ENCODE measurements around the gene AIF1L. TPM values are rescaled to one million over a fixed set of nuclear protein-coding genes. Genes with fewer than 3 reads are reported as not detected.
"Not testable (repeated sequence)": the region's sequence is repeated elsewhere in the genome, so short reads cannot be mapped to it uniquely, and the experiment has no call there.

Gene AIF1L
- total and polyA plus RNA-seq, 2 experiments from 2014 or later, result 0.28 TPM; not detected in 1

GRCh38 chr9:131097126-131097947 lies 1.0 kb downstream of the AIF1L start:
- Histone ChIP-seq H3K27me3 (replicated peaks; ENCODE audit: insufficient read depth) (peaks cover 35% of the 10 kb centered on the region), H4K20me1 (ENCODE audit: insufficient read depth) (no peaks in the 10 kb centered on the region), H3K4me3 (no peak overlapping the region), H3K4me2 (ENCODE audit: unreplicated experiment) (no peak overlapping the region), H2AFZ (peak overlapping the region; percentile 56; the same call in 1 of the 2 replicates), H3K27ac (no peak overlapping the region), H3F3A (ENCODE audit: insufficient read depth) (no peaks in the 10 kb centered on the region), H3K9me2 (ENCODE audit: insufficient read depth) (no peaks in the 10 kb centered on the region), H3K4me1 (ENCODE audit: insufficient read depth) (no peaks in the 10 kb centered on the region; the same call in 1 of the 2 replicates), H3K79me2 (ENCODE audit: insufficient read depth) (no peaks in the 10 kb centered on the region), H3K9ac (no peak overlapping the region), H3K9me3 (ENCODE audit: low read depth) (no peaks in the 10 kb centered on the region), H3K36me3 (ENCODE audit: low read depth) (no peaks in the 10 kb centered on the region)
- in situ Hi-C loops (cut with MboI), result no loop called here
- DNase-seq, result no peak
- WGBS, 2 experiments (ENCODE audit: low coverage in 1 of 2, low lambda C conversion rate in 2 of 2, missing lambda C conversion rate in 2 of 2), result 36 to 37% methylated on average over 19 of the region's 19 CpGs
- no peak for TF ChIP-seq EZH2phosphoT487 (IDR thresholded peaks at IDR 0.05; ENCODE audit: insufficient read depth, low read depth)
- TF ChIP-seq EZH2 (IDR thresholded peaks at IDR 0.05; ENCODE audit: insufficient read depth, poor library complexity, severe bottlenecking), result peak; percentile 35

DNA sequence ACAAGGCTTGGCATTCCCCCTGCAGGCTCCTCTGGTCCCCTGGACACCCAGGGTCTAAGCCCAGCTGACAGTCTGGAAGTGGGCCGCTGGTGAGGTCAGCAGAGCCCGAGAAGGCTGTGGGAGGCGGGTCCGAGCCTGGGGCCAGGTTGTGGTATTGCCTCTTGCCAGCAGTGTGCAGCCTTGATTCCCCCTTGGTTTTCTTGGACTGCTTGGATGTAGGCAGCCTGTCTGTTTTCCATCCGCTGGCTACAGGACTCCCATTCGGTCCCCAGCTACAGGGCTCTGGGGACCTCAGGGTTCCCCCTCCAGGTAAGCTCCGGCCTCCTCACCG lies 1.6 kb downstream of the AIF1L start:
- no peaks in the 10 kb centered on the region; the same call in 1 of the 2 replicates for H3K4me1 ChIP-seq (ENCODE audit: insufficient read depth)
- H2AFZ ChIP-seq, result no peak overlapping the region
- no peaks in the 10 kb centered on the region for H3K9me3 ChIP-seq (ENCODE audit: low read depth)
- H3K79me2 ChIP-seq (ENCODE audit: insufficient read depth), result no peaks in the 10 kb centered on the region
- no peaks in the 10 kb centered on the region for H4K20me1 ChIP-seq (ENCODE audit: insufficient read depth)
- TF ChIP-seq EZH2phosphoT487 (IDR thresholded peaks at IDR 0.05; ENCODE audit: insufficient read depth, low read depth), result no peak
- TF ChIP-seq EZH2 (IDR thresholded peaks at IDR 0.05; ENCODE audit: insufficient read depth, poor library complexity, severe bottlenecking), result no peak
- 82 to 83% methylated on average over 8 of the region's 8 CpGs for WGBS, 2 experiments (ENCODE audit: low coverage in 1 of 2, low lambda C conversion rate in 2 of 2, missing lambda C conversion rate in 2 of 2)
- no peaks in the 10 kb centered on the region for H3K36me3 ChIP-seq (ENCODE audit: low read depth)
- H3K9me2 ChIP-seq (ENCODE audit: insufficient read depth), result no peaks in the 10 kb centered on the region
- no peak for DNase-seq
- peaks cover 35% of the 10 kb centered on the region for H3K27me3 ChIP-seq (replicated peaks; ENCODE audit: insufficient read depth)
- no peak overlapping the region for H3K4me3 ChIP-seq
- in situ Hi-C loops (cut with MboI), result no loop called here
- no peaks in the 10 kb centered on the region for H3F3A ChIP-seq (ENCODE audit: insufficient read depth)
- H3K27ac ChIP-seq, result no peak overlapping the region
- H3K4me2 ChIP-seq (ENCODE audit: unreplicated experiment), result no peak overlapping the region
- no peak overlapping the region for H3K9ac ChIP-seq

- DNase-seq, result no peak
- 78 to 81% methylated on average over 12 to 13 of the region's 13 CpGs for WGBS, 2 experiments (ENCODE audit: low coverage in 1 of 2, low lambda C conversion rate in 2 of 2, missing lambda C conversion rate in 2 of 2)
Observed at GRCh38 chr9:131098391-131099101, 2.2 kb downstream of the AIF1L start.

DNA sequence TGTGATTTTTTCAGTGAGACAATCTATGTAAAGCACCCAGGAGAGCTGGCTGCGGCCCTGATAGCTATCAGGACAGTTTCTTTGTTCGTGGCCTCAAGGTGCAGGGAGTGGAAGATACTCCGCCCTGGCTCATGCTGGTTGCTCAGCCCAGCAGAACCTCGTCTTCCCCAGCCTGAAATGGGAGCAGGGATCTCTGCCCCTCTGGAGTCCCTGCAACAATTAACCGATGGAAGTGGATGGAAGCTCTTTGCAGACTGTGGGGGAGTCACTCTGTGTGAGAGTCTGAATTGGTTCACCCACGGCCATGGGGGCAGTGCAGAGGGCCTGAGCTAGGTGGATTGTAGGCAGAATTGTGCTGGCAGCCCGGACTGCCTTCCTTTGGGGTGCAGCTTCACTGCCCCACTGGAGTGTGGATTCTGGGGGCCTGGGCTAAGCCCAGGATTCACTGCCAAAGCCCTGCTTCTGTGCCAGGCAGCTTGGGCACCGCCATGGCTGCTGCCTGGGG lies 2.8 kb downstream of the AIF1L start:
- Histone ChIP-seq H2AFZ (no peak overlapping the region), H3K9ac (no peak overlapping the region)

More at GRCh38 chr9:131098391-131099101, 2.2 kb downstream of the AIF1L start:
- no peaks in the 10 kb centered on the region for H4K20me1 ChIP-seq (ENCODE audit: insufficient read depth)
- H2AFZ ChIP-seq, result no peak overlapping the region
- in situ Hi-C loops (cut with MboI), result no loop called here
- no peaks in the 10 kb centered on the region for H3K79me2 ChIP-seq (ENCODE audit: insufficient read depth)
- H3K4me1 ChIP-seq (ENCODE audit: insufficient read depth), result no peaks in the 10 kb centered on the region; the same call in 1 of the 2 replicates
- no peaks in the 10 kb centered on the region for H3K9me2 ChIP-seq (ENCODE audit: insufficient read depth)
- no peaks in the 10 kb centered on the region for H3F3A ChIP-seq (ENCODE audit: insufficient read depth)
- no peak overlapping the region for H3K4me3 ChIP-seq
- H3K36me3 ChIP-seq (ENCODE audit: low read depth), result no peaks in the 10 kb centered on the region
- H3K9ac ChIP-seq, result no peak overlapping the region
- H3K9me3 ChIP-seq (ENCODE audit: low read depth), result no peaks in the 10 kb centered on the region
- H3K27ac ChIP-seq, result no peak overlapping the region
- H3K4me2 ChIP-seq (ENCODE audit: unreplicated experiment), result no peak overlapping the region
- peaks cover 35% of the 10 kb centered on the region for H3K27me3 ChIP-seq (replicated peaks; ENCODE audit: insufficient read depth)
- no peak for TF ChIP-seq EZH2phosphoT487 (IDR thresholded peaks at IDR 0.05; ENCODE audit: insufficient read depth, low read depth)
- TF ChIP-seq EZH2 (IDR thresholded peaks at IDR 0.05; ENCODE audit: insufficient read depth, poor library complexity, severe bottlenecking), result no peak

GRCh38 chr9:131099845-131100244 lies 3.5 kb downstream of the AIF1L start:
- H4K20me1 ChIP-seq (ENCODE audit: insufficient read depth); H3K9me3 ChIP-seq (ENCODE audit: low read depth); H3K27ac ChIP-seq; H3K36me3 ChIP-seq (ENCODE audit: low read depth); H3K4me3 ChIP-seq; H3K4me2 ChIP-seq (ENCODE audit: unreplicated experiment); H3K79me2 ChIP-seq (ENCODE audit: insufficient read depth); H3K4me1 ChIP-seq (ENCODE audit: insufficient read depth); in situ Hi-C loops (cut with MboI); H3F3A ChIP-seq (ENCODE audit: insufficient read depth); H3K9ac ChIP-seq; H2AFZ ChIP-seq; H3K9me2 ChIP-seq (ENCODE audit: insufficient read depth); DNase-seq: not testable (repeated sequence)
- H3K27me3 ChIP-seq (replicated peaks; ENCODE audit: insufficient read depth), result peaks cover 29% of the 10 kb centered on the region
- WGBS, 2 experiments (ENCODE audit: low coverage in 1 of 2, low lambda C conversion rate in 2 of 2, missing lambda C conversion rate in 2 of 2), result 81 to 94% methylated on average over 8 of the region's 8 CpGs

More for the DNA sequence above, 2.8 kb downstream of the AIF1L start:
- peaks cover 30% of the 10 kb centered on the region for H3K27me3 ChIP-seq (replicated peaks; ENCODE audit: insufficient read depth)
- no peaks in the 10 kb centered on the region for H3K9me2 ChIP-seq (ENCODE audit: insufficient read depth)
- no peak for DNase-seq
- no peak overlapping the region for H3K4me2 ChIP-seq (ENCODE audit: unreplicated experiment)
- TF ChIP-seq EZH2 (IDR thresholded peaks at IDR 0.05; ENCODE audit: insufficient read depth, poor library complexity, severe bottlenecking), result no peak
- TF ChIP-seq EZH2phosphoT487 (IDR thresholded peaks at IDR 0.05; ENCODE audit: insufficient read depth, low read depth), result no peak
- H3K27ac ChIP-seq, result no peak overlapping the region
- H3K79me2 ChIP-seq (ENCODE audit: insufficient read depth), result no peaks in the 10 kb centered on the region
- H3F3A ChIP-seq (ENCODE audit: insufficient read depth), result no peaks in the 10 kb centered on the region
- no peak overlapping the region for H3K4me3 ChIP-seq
- WGBS, 2 experiments (ENCODE audit: low coverage in 1 of 2, low lambda C conversion rate in 2 of 2, missing lambda C conversion rate in 2 of 2), result 66 to 72% methylated on average over 8 of the region's 8 CpGs
- no peaks in the 10 kb centered on the region for H3K9me3 ChIP-seq (ENCODE audit: low read depth)
- no peaks in the 10 kb centered on the region; the same call in 1 of the 2 replicates for H3K4me1 ChIP-seq (ENCODE audit: insufficient read depth)
- no peaks in the 10 kb centered on the region for H3K36me3 ChIP-seq (ENCODE audit: low read depth)
- in situ Hi-C loops (cut with MboI), result no loop called here
- H4K20me1 ChIP-seq (ENCODE audit: insufficient read depth), result no peaks in the 10 kb centered on the region
